ENCODE measurements around the gene NLGN1.

Gene NLGN1

GRCh38 chr3:173774294-173774693 is 376.8 kb downstream of the NLGN1 start:
- no peak for DNase-seq

GRCh38 chr3:173778251-173778650 is 380.7 kb downstream of the NLGN1 start:
- DNase-seq: no peak

GRCh38 chr3:173780067-173780466 is 382.5 kb downstream of the NLGN1 start:
- no peak for DNase-seq

- DNase-seq: no peak
These were observed 387.5 kb downstream of the NLGN1 start for GRCh38 chr3:173785004-173785403.

- DNase-seq: no peak
These were observed 392.1 kb downstream of the NLGN1 start for GRCh38 chr3:173789530-173790162.

- no peak for DNase-seq
These were observed 396.4 kb downstream of the NLGN1 start for GRCh38 chr3:173793963-173794362.

GRCh38 chr3:173796405-173796804 is 398.9 kb downstream of the NLGN1 start:
- DNase-seq: no peak

GRCh38 chr3:173796890-173797289 is 399.3 kb downstream of the NLGN1 start:
- no peak for DNase-seq

- no peak for DNase-seq
These were observed 401.7 kb downstream of the NLGN1 start for GRCh38 chr3:173799060-173799816.

- no peak for DNase-seq
These were observed 402.6 kb downstream of the NLGN1 start for GRCh38 chr3:173800154-173800553.

GRCh38 chr3:173814809-173815208 is 417.3 kb downstream of the NLGN1 start:
- DNase-seq: no peak

GRCh38 chr3:173819368-173819767 is 421.8 kb downstream of the NLGN1 start:
- DNase-seq: no peak

GRCh38 chr3:173823911-173824460 is 426.4 kb downstream of the NLGN1 start:
- no peak for DNase-seq

GRCh38 chr3:173825730-173826129 is 428.2 kb downstream of the NLGN1 start:
- no peak for DNase-seq

GRCh38 chr3:173826416-173826815 is 428.9 kb downstream of the NLGN1 start:
- no peak for DNase-seq

GRCh38 chr3:173826901-173827609 is 429.5 kb downstream of the NLGN1 start:
- DNase-seq: no peak

- no peak for DNase-seq
These were observed 441.1 kb downstream of the NLGN1 start for GRCh38 chr3:173838644-173839043.

GRCh38 chr3:173839859-173840258 is 442.3 kb downstream of the NLGN1 start:
- no peak for DNase-seq

GRCh38 chr3:173841334-173841733 is 443.8 kb downstream of the NLGN1 start:
- DNase-seq: no peak

- DNase-seq: no peak
These were observed 445.5 kb downstream of the NLGN1 start for GRCh38 chr3:173843060-173843459.

- DNase-seq: no peak
These were observed 449.0 kb downstream of the NLGN1 start for GRCh38 chr3:173846584-173846983.

- DNase-seq: no peak
These were observed 451.9 kb downstream of the NLGN1 start for GRCh38 chr3:173849489-173849888.

GRCh38 chr3:173857154-173857553 is 459.6 kb downstream of the NLGN1 start:
- no peak for DNase-seq

- no peak for DNase-seq
These were observed 465.2 kb downstream of the NLGN1 start for GRCh38 chr3:173862701-173863100.

All from suppressor macrophage treated with lipopolysaccharide for 1 hour (primary cell).